ENCODE data around the gene IFI27L2.
"Not testable (repeated sequence)": the region's sequence is repeated elsewhere in the genome, so short reads cannot be mapped to it uniquely, and the experiment has no call there.

Gene IFI27L2

DNA sequence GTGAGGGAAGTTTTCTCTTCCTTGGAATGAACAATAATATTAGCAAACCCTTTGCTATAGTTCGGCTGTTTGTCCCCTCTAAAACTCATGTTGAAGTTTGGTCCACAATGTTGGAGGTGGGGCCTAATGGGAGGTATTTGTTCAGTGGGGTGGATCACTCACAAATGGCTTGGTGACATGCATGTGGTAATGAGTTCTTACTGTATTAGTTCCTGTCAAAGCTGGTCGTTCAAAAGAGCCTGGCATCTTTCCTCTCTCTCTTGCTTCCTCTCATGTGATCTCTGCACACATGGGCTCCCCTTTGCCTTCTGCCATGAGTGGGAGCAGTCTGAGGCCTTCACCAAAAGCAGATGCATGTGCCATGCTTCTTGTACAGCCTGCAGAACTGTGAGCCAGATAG lies 31.7 kb upstream of the IFI27L2 start:
- TF ChIP-seq, protein P1, sequence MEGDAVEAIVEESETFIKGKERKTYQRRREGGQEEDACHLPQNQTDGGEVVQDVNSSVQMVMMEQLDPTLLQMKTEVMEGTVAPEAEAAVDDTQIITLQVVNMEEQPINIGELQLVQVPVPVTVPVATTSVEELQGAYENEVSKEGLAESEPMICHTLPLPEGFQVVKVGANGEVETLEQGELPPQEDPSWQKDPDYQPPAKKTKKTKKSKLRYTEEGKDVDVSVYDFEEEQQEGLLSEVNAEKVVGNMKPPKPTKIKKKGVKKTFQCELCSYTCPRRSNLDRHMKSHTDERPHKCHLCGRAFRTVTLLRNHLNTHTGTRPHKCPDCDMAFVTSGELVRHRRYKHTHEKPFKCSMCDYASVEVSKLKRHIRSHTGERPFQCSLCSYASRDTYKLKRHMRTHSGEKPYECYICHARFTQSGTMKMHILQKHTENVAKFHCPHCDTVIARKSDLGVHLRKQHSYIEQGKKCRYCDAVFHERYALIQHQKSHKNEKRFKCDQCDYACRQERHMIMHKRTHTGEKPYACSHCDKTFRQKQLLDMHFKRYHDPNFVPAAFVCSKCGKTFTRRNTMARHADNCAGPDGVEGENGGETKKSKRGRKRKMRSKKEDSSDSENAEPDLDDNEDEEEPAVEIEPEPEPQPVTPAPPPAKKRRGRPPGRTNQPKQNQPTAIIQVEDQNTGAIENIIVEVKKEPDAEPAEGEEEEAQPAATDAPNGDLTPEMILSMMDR (IDR thresholded peaks at IDR 0.05; ENCODE audit: low read depth, low read length), result no peak

DNA sequence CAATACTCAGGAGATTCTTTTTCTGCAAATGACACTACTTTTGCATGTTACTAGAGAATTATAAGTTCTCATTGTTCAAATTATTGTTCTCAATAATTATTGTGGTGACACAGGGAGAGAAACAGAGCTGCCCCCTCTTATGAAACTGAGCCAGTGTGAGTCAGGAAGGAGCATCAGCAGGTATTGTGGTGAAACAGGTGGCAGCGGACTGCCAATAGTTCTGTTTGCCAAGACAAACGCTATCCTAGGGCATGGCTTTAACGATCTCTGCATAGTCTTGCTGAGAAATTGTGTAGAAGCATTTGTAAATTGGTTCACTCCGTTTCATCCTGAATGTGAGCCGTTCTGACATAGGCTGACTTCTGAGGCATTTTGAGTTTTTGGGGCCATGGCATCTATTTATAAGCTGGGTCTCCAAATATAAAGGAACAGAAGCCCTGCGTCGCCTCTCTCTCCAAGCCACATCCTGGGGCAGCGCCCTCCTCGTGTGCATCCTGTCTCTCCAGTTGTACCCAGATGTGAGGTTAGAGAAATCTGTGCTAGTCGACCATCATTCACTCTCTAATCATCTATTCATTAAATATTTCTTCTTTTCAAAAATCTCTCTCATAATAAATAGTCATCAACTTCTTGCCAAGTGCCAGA lies 29.0 kb upstream of the IFI27L2 start:
- Histone ChIP-seq H3K4me3 (ENCODE audit: low read depth, low read length) (no peak overlapping the region), H3K36me3 (no peaks in the 10 kb centered on the region), H3K27ac (no peak overlapping the region), H3K27me3 (ENCODE audit: insufficient read depth, low read depth, severe bottlenecking) (no peaks in the 10 kb centered on the region), H3K9me3 (ENCODE audit: severe bottlenecking) (peaks cover 12% of the 10 kb centered on the region)
- no peak for DNase-seq
- TF ChIP-seq, protein P1 (IDR thresholded peaks at IDR 0.05; ENCODE audit: low read depth, low read length), result no peak

More for the DNA sequence above, 31.7 kb upstream of the IFI27L2 start:
- Histone ChIP-seq H3K27me3 (ENCODE audit: insufficient read depth, low read depth, severe bottlenecking) (no peaks in the 10 kb centered on the region), H3K27ac (no peak overlapping the region), H3K9me3 (ENCODE audit: severe bottlenecking) (no peaks in the 10 kb centered on the region), H3K36me3 (no peaks in the 10 kb centered on the region), H3K4me3 (ENCODE audit: low read depth, low read length) (no peak overlapping the region)
- DNase-seq, result no peak

DNA sequence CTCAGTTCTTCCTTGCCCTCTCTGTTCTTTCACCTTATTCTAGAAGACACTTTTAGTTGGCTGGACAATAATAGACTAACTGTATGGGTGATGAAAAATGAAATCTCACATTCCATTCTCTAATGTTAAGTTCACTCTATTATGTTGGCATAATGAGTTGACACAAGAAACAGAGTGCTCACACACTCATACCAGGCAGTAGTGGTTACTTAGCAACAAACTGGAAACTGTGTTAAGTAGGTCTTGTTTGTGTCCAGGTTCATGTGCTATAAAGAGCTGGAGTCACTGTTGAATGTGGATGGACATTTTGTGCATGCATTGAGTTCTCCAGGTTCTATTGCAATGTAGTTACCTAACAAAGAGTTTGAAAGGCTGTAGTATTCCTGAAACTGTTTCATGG lies 27.8 kb upstream of the IFI27L2 start:
- TF ChIP-seq, protein P1 (IDR thresholded peaks at IDR 0.05; ENCODE audit: low read depth, low read length), result no peak
- H3K4me3 ChIP-seq (ENCODE audit: low read depth, low read length), result no peak overlapping the region
- no peak for DNase-seq
- no peaks in the 10 kb centered on the region for H3K36me3 ChIP-seq
- H3K27ac ChIP-seq, result no peak overlapping the region
- peaks cover 12% of the 10 kb centered on the region for H3K9me3 ChIP-seq (ENCODE audit: severe bottlenecking)
- no peaks in the 10 kb centered on the region for H3K27me3 ChIP-seq (ENCODE audit: insufficient read depth, low read depth, severe bottlenecking)

DNA sequence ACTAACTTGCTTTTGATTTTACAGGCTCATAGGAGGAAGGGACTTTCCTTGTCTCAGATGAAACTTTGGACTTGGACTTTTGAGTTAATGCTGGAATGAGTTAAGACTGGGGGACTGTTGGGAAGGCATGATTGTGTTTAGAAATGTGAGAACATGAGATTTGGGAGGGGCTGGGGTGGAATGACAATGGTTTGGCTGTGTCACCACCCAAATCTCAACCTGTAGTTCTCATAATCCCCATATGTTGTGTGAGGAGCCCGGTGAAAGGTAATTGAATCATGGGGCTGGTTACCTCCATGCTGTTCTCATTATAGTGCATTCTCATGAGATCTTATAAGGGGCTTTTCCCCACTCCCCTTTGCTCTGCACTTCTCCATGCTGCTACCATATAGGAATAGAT lies 26.7 kb upstream of the IFI27L2 start:
- not testable (repeated sequence) for DNase-seq; H3K4me3 ChIP-seq (ENCODE audit: low read depth, low read length); H3K27me3 ChIP-seq (ENCODE audit: insufficient read depth, low read depth, severe bottlenecking); H3K27ac ChIP-seq; H3K36me3 ChIP-seq
- peaks cover 12% of the 10 kb centered on the region for H3K9me3 ChIP-seq (ENCODE audit: severe bottlenecking)

DNA sequence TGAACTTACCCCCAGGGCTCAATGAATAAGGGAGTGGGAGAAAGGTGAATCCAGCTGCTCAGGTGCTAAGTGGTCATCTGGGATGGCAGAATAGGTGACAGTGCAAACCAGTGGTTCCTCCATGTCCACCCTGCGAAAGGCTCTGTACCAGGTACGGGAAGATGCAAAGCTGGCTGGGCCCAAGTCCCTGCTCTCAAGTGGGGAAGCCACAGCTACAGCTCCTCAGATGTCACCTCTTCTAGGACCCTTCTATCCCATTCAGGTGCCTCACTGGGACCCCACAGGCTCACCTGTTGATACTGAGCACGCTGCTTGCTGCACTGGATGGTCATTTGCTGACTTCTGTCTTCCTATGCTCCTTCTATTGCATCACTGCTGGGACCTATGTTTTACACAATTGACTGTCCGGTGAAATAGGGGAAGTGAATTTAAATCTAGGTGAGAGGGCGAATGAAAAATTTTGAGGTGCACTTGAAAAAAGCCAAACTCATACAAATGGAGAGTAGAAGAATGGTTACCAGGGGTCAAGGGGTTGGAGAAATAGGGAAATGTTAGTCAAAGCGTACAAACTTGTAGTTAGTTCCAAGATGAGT lies 24.4 kb upstream of the IFI27L2 start:
- Histone ChIP-seq H3K27me3 (ENCODE audit: insufficient read depth, low read depth, severe bottlenecking) (no peaks in the 10 kb centered on the region), H3K27ac (no peak overlapping the region), H3K4me3 (ENCODE audit: low read depth, low read length) (no peak overlapping the region), H3K9me3 (ENCODE audit: severe bottlenecking) (peaks cover 12% of the 10 kb centered on the region), H3K36me3 (no peaks in the 10 kb centered on the region)
- no peak for DNase-seq
- TF ChIP-seq, protein P1 (IDR thresholded peaks at IDR 0.05; ENCODE audit: low read depth, low read length), result no peak

DNA sequence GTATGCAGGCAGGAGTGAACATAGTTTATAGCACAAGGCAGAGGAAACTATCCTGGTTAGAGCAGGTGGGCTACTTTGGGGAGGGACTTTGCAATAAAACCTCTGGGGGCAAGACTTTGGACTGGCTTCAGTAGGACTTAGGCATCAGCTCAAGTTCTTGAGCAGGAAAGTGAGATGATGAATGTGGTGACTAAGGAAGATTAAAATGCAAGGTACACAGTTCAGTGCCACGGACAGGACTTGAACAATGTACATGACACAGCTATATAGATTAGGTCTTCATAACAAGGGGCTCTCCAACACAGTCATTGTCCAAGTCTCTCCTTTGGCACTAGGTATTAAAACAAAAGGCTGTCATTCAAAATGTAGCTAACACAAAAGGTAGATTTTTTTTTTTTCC lies 23.3 kb upstream of the IFI27L2 start:
- no peak for DNase-seq
- Histone ChIP-seq H3K4me3 (ENCODE audit: low read depth, low read length) (no peak overlapping the region), H3K36me3 (no peaks in the 10 kb centered on the region), H3K27me3 (ENCODE audit: insufficient read depth, low read depth, severe bottlenecking) (no peaks in the 10 kb centered on the region), H3K9me3 (ENCODE audit: severe bottlenecking) (peaks cover 12% of the 10 kb centered on the region), H3K27ac (no peak overlapping the region)
- TF ChIP-seq, protein P1 (IDR thresholded peaks at IDR 0.05; ENCODE audit: low read depth, low read length), result no peak
